ENCODE results near the gene WDR46. TPM values are rescaled to one million over a fixed set of nuclear protein-coding genes. Genes with fewer than 3 reads are reported as not detected.

Gene WDR46
- total RNA-seq, 1 experiment from 2014 or later: 90.6 TPM

DNA sequence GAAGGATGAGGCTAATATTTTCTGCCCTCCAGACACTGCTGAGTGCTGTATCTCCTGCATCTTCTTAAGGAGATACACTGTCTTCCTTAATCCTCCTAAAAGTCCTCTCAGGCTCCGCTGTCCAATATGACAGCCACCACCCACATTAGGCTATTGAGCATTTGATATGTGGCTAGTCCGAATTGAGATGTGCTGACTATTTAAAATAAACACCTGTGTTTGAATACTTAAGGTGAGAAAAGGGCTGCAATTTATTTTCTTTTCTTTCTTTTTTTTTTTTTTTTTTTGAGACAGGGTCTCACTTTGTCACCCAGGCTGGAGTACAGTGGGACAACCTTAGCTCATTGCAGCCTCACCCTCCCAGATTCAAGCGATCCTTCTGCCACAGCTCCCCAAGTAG is 12.8 kb upstream of the WDR46 start:
- Histone ChIP-seq H3K4me2 (ENCODE audit: low read length) (no peak overlapping the region), H4K20me1 (ENCODE audit: insufficient read depth) (no peaks in the 10 kb centered on the region), H3K36me3 (ENCODE audit: control insufficient read depth in 1 of 2, insufficient read depth in 2 of 2, low read length in 2 of 2) (peaks cover 9 to 11% of the 10 kb centered on the region in 2 experiments; a peak in 3 of 4 replicates), H3K79me2 (ENCODE audit: insufficient read depth, low read length) (peaks cover 21% of the 10 kb centered on the region), H3K4me1 (ENCODE audit: control insufficient read depth in 1 of 2, insufficient read depth in 2 of 2, low read length in 2 of 2) (peaks cover 4 to 23% of the 10 kb centered on the region in 2 experiments; a peak in 3 of 4 replicates), H3K9ac (ENCODE audit: low read length) (no peak overlapping the region), H3K9me2 (ENCODE audit: insufficient read depth) (no peaks in the 10 kb centered on the region), H3K27ac (ENCODE audit: low read depth, low read length) (no peak overlapping the region), H3K9me3 (ENCODE audit: control insufficient read depth in 1 of 2, insufficient read depth in 1 of 2, low read depth in 1 of 2, low read length in 2 of 2) (no peaks in the 10 kb centered on the region), H3K27me3 (ENCODE audit: insufficient read depth, low read length) (no peaks in the 10 kb centered on the region), H2AFZ (ENCODE audit: low read depth, low read length, poor library complexity, severe bottlenecking) (no peak overlapping the region), H3K4me3 (replicated peaks in 1 of 2; ENCODE audit: low read depth in 1 of 2, low read length in 2 of 2) (no peak overlapping the region)
- CTCF ChIA-PET: no interaction called here
- RAD21 ChIA-PET (ENCODE audit: low non-redundant PET in 1 of 2, low total read pairs in 2 of 2, uncharacterized antibody in 2 of 2, unreplicated experiment in 2 of 2): no interaction called here
- no TSS peak for BruUV-seq (replicated peaks)
- DNase-seq (ENCODE audit: low read depth, low spot score) (no peak), ATAC-seq (no peak)
- POLR2A ChIA-PET: interaction anchor here (1.0 kb wide), 1 partner anchor 9 kb away, joined by 3 read pairs; no protein-coding TSS in a partner anchor
- TF ChIP-seq, protein P1, sequence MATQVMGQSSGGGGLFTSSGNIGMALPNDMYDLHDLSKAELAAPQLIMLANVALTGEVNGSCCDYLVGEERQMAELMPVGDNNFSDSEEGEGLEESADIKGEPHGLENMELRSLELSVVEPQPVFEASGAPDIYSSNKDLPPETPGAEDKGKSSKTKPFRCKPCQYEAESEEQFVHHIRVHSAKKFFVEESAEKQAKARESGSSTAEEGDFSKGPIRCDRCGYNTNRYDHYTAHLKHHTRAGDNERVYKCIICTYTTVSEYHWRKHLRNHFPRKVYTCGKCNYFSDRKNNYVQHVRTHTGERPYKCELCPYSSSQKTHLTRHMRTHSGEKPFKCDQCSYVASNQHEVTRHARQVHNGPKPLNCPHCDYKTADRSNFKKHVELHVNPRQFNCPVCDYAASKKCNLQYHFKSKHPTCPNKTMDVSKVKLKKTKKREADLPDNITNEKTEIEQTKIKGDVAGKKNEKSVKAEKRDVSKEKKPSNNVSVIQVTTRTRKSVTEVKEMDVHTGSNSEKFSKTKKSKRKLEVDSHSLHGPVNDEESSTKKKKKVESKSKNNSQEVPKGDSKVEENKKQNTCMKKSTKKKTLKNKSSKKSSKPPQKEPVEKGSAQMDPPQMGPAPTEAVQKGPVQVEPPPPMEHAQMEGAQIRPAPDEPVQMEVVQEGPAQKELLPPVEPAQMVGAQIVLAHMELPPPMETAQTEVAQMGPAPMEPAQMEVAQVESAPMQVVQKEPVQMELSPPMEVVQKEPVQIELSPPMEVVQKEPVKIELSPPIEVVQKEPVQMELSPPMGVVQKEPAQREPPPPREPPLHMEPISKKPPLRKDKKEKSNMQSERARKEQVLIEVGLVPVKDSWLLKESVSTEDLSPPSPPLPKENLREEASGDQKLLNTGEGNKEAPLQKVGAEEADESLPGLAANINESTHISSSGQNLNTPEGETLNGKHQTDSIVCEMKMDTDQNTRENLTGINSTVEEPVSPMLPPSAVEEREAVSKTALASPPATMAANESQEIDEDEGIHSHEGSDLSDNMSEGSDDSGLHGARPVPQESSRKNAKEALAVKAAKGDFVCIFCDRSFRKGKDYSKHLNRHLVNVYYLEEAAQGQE (IDR thresholded peaks at IDR 0.05; ENCODE audit: low read depth): no peak
- TF ChIP-seq, protein P2, sequence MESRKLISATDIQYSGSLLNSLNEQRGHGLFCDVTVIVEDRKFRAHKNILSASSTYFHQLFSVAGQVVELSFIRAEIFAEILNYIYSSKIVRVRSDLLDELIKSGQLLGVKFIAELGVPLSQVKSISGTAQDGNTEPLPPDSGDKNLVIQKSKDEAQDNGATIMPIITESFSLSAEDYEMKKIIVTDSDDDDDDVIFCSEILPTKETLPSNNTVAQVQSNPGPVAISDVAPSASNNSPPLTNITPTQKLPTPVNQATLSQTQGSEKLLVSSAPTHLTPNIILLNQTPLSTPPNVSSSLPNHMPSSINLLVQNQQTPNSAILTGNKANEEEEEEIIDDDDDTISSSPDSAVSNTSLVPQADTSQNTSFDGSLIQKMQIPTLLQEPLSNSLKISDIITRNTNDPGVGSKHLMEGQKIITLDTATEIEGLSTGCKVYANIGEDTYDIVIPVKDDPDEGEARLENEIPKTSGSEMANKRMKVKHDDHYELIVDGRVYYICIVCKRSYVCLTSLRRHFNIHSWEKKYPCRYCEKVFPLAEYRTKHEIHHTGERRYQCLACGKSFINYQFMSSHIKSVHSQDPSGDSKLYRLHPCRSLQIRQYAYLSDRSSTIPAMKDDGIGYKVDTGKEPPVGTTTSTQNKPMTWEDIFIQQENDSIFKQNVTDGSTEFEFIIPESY (IDR thresholded peaks at IDR 0.05; ENCODE audit: extremely low read depth, insufficient replicate concordance, low read length): no peak
- TF ChIP-seq POLR2AphosphoS5 (IDR thresholded peaks at IDR 0.05; ENCODE audit: low read depth, low read length): no peak
- no peak for TF ChIP-seq EGR1 (IDR thresholded peaks at IDR 0.05; ENCODE audit: low read depth)
- no peak for TF ChIP-seq RAD21 (IDR thresholded peaks at IDR 0.05; ENCODE audit: low read depth)
- no peak for TF ChIP-seq ZNF274 (IDR thresholded peaks at IDR 0.05; ENCODE audit: low read depth, low read length)
- no peak for TF ChIP-seq SRF (IDR thresholded peaks at IDR 0.05; ENCODE audit: low read depth)
- TF ChIP-seq, protein P3, sequence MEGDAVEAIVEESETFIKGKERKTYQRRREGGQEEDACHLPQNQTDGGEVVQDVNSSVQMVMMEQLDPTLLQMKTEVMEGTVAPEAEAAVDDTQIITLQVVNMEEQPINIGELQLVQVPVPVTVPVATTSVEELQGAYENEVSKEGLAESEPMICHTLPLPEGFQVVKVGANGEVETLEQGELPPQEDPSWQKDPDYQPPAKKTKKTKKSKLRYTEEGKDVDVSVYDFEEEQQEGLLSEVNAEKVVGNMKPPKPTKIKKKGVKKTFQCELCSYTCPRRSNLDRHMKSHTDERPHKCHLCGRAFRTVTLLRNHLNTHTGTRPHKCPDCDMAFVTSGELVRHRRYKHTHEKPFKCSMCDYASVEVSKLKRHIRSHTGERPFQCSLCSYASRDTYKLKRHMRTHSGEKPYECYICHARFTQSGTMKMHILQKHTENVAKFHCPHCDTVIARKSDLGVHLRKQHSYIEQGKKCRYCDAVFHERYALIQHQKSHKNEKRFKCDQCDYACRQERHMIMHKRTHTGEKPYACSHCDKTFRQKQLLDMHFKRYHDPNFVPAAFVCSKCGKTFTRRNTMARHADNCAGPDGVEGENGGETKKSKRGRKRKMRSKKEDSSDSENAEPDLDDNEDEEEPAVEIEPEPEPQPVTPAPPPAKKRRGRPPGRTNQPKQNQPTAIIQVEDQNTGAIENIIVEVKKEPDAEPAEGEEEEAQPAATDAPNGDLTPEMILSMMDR (IDR thresholded peaks at IDR 0.05 in 2 of 3, conservative IDR thresholded peaks at IDR 0.05 in 1 of 3; ENCODE audit: borderline replicate concordance in 1 of 3, insufficient read depth in 1 of 3, low read depth in 2 of 3, low read length in 2 of 3): no peak
- no peak for TF ChIP-seq EZH2phosphoT487 (IDR thresholded peaks at IDR 0.05; ENCODE audit: borderline replicate concordance)
- TF ChIP-seq ZFX (IDR thresholded peaks at IDR 0.05): no peak
- TF ChIP-seq JUND (IDR thresholded peaks at IDR 0.05): no peak
- TF ChIP-seq, protein P4, sequence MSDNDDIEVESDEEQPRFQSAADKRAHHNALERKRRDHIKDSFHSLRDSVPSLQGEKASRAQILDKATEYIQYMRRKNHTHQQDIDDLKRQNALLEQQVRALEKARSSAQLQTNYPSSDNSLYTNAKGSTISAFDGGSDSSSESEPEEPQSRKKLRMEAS (IDR thresholded peaks at IDR 0.05): no peak
- TF ChIP-seq SP1 (IDR thresholded peaks at IDR 0.05; ENCODE audit: low read depth): no peak
- no peak for TF ChIP-seq SIN3A (IDR thresholded peaks at IDR 0.05; ENCODE audit: low read depth)
- TF ChIP-seq FOSL1 (IDR thresholded peaks at IDR 0.05; ENCODE audit: low read depth): no peak
- no peak for TF ChIP-seq CEBPB (IDR thresholded peaks at IDR 0.05; ENCODE audit: low read depth)
- no peak for TF ChIP-seq YY1 (IDR thresholded peaks at IDR 0.05; ENCODE audit: extremely low read depth, insufficient replicate concordance, low read depth, low read length)
- no peak for TF ChIP-seq TCF7L2 (IDR thresholded peaks at IDR 0.05; ENCODE audit: borderline replicate concordance, extremely low read depth, insufficient read depth, insufficient read length)
- no peak for TF ChIP-seq EZH2 (IDR thresholded peaks at IDR 0.05)
- intact Hi-C loops (cut with micrococcal nuclease): no loop called here

Data from HCT116 (cell line).